Daoy (cell line): ENCODE data around the gene ATP11A. TPM values are rescaled to one million over a fixed set of nuclear protein-coding genes. Genes with fewer than 3 reads are reported as not detected.
"Not testable (repeated sequence)": the region's sequence is repeated elsewhere in the genome, so short reads cannot be mapped to it uniquely, and the experiment has no call there.

Source experiments
- DNase-seq: peaks from one replicate; pipeline ENCODE4 v3.0.0-alpha.2; 2015; ENCODE audit warnings: low read depth
- total RNA-seq: library from RNA; depleted of rRNA; stranded (reverse); fragments of >200 nt; shearing (Covaris generic); gene quantifications from 2 replicates; pipeline ENCODE4 v1.2.3, GENCODE V29; 2014

The ATP11A gene
- total RNA-seq, 1 experiment from 2014 or later: 2.0 TPM

GRCh38 chr13:112857914-112858490, 168.2 kb downstream of the ATP11A start:
- no peak for DNase-seq

GRCh38 chr13:112859128-112859816, 169.4 kb downstream of the ATP11A start:
- DNase-seq: no peak

DNA sequence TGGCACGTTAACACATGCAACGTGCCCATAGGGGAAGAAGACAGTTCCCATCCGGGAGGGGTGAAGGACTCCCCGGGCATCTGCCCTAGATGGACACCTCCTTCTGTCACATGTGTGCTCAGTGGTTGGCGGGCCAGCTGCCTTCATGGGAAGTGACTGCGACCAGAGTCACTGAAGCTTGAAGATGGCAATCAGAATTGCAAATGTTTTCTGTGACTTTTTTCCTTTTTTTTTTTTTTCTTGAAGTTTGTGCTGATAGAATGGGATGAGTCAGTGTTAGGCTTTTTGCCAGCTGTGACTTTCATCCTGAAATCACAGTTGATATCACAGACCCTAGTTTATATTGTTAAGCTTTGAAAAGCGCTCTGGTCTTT, 170.0 kb downstream of the ATP11A start:
- peak; percentile 35 for DNase-seq

DNA sequence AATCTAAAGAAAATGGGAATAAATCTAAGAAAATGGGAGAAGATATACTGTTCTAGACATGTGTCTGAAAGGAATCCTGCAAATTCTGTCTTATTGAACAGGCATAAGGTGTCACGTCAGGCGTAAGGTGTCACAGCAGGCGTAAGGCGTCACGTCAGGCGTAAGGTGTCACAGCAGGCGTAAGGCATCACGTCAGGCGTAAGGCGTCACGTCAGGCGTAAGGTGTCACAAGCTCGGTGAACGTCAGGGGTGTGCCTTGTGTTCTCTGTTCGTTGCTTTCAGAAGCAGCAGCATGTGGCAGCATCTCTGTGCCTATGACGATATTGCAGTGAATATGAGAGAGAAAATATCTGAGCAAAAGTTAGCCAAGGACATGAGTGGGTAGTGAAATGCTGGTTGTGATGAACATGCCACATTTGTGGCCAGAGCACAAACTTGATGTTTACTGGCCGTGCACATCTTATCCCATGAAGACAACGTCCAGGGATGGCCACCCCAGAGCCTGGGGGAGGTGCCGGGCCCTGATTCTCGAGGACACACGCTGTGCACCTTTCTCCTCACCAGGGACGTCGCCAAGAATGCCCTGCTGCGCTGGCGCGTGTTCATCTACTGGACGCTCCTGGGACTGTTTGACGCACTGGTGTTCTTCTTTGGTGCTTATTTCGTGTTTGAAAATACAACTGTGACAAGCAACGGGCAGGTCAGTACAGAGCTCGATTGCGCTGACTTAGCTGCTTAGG, 172.2 kb downstream of the ATP11A start:
- no peak for DNase-seq

DNA sequence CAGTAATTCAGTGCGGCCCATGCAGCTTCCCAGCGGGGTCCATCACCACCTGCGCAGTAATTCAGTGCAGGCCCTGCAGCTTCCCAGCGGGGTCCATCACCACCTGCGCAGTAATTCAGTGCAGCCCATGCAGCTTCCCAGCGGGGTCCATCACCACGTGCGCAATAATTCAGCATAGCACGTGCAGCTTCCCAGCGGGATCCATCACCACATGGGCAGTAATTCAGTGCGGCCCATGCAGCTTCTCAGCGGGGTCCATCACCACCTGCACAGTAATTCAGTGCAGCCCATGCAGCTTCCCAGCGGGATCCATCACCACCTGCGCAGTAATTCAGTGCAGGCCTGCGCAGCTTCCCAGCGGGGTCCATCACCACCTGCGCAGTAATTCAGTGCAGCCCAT, 173.5 kb downstream of the ATP11A start:
- DNase-seq: not testable (repeated sequence)

DNA sequence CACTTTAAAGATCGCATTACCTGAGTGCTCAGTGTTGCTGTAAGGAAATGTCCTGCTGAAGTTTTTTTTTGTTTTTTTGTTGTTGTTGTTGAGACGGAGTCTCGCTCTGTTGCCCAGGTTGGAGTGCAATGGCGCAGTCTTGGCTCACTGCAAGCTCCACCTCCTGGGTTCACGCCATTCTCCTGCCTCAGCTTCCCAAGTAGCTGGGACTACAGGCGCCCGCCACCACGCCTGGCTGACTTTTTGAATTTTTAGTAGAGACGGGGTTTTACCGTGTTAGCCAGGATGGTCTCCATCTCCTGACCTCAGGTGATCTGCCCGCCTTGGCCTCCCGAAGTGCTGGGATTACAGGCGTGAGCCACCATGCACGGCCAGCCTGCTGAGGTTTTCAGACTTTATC, 175.6 kb downstream of the ATP11A start:
- not testable (repeated sequence) for DNase-seq

GRCh38 chr13:112867301-112867711, 177.5 kb downstream of the ATP11A start:
- DNase-seq: no peak

GRCh38 chr13:112868308-112868707, 178.5 kb downstream of the ATP11A start:
- no peak for DNase-seq

- no peak for DNase-seq
These were observed 179.6 kb downstream of the ATP11A start for GRCh38 chr13:112869202-112870050.

GRCh38 chr13:112870051-112870331, 180.2 kb downstream of the ATP11A start:
- no peak for DNase-seq

DNA sequence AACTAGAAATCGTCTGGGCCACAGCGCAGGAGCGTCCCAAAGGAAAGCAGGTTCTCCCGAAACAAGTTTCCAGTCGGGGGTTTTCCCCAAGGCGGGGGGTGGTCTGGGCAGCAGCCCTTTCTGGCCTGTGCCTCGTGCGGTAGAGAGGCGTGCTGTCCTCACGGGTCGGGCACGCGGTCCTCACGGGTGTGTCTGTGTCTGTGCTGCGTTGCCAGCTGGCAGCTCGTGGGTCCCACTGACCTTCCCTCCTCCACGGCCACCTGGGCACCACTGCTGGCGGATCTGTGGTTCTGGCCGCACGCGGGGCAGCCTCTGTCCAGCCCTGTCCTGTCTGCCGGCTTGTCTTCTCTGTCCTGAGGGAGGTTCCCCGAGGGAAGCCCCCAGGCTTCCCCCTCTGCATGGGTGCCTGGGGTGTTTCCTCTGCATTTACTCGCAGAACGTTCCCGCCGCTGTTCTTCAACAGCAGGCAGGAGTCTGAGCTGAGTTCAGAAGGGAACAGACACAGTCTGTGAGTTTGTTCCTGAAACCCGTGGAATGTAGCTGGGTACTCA, 181.0 kb downstream of the ATP11A start:
- DNase-seq: no peak

GRCh38 chr13:112871742-112872141, 181.9 kb downstream of the ATP11A start:
- DNase-seq: no peak

- not testable (repeated sequence) for DNase-seq
These were observed 183.1 kb downstream of the ATP11A start for GRCh38 chr13:112872657-112873631.

DNA sequence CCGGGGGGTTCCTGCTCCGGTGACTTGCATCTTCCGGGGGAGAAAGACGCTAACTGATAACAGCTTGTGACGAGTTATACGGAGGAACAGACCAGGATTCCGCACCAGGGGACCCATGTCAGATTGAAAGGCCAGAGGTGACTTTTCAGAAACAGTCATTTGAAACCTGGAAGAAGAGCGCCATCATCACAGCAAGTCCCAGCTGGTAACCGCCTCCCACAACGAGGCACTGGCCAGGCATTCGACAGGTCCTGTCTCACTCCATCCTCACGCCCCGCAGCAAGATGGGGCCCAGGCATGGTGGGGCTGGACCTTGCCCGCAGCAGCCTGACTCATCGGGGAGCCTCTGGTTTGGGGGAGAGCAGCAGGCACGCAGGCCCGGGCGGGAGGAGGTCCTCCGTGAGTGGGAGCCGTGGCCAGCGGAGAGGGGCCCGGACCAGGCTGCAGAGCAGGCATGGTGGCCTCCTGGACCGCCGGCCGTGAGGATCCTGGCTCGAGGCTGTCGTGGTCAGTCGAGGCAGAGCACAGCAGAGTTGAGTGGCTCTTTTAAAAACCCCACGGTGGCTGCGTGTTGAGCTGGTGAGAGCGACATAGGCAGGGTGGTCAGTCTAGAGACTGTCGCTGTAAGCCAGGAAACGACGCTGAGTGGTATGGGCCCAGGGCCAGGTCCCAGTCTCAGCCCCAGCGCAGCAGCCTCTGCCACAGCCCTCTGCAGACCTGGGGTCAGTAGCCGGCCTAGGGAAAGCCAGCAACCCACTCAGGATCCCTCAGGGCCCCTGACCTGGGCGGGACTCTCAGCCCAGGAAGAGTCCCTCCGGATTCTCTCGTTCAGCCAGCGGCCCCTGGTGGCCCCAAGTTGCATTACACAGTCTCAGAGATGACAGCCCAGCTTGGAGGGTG, 184.3 kb downstream of the ATP11A start:
- peak; percentile 59 for DNase-seq

- DNase-seq: no peak
These were observed 185.0 kb downstream of the ATP11A start for GRCh38 chr13:112874751-112875300.

DNA sequence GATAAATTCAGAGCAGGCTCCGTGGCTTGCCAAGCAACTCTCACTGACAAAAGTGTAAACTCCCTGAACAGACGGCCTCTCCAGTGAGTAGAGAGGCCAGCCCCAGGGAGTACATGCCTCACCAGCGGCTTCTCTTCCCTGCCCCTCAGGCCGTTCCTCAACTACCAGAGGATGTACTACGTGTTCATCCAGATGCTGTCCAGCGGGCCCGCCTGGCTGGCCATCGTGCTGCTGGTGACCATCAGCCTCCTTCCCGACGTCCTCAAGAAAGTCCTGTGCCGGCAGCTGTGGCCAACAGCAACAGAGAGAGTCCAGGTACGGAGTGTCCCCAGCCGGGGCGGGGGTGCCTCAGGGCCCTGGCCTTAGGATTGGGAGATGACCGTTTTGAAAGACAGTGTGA, 185.8 kb downstream of the ATP11A start:
- DNase-seq: no peak

DNA sequence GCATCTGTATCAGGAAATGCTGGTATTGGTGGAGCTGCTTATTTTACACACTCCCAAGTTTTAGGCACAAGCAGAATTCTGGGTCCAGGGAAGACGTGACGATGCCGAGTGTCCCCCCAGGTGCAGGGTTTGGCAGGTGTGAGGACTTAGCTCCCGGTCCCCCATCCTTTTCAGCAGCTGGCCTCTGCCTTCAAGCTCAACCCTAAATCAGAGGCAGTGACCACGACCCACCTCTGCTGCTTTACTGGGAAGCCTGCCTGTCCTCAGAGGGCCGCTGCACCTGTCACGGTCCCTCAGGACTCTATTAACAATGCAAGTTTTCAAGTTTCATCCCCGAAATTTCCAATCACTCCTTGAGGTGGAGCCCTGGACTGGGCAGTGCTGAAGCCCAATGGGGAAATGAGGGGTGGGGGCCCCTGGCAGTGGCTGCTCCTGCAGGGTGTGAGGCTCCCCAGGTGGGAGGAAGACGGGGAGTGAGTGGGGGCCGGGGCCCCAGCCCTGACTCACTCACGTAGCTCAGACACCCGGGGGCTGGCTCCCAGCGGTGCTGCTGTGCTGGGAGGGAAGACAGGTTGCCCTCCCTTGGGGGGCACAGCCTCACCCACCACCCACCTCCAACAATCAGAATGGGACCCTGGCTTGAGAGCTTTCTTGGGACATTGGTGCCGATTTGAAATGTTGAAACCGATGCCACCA, 186.6 kb downstream of the ATP11A start:
- no peak for DNase-seq

GRCh38 chr13:112877066-112877465, 187.2 kb downstream of the ATP11A start:
- no peak for DNase-seq

- DNase-seq: no peak
These were observed 187.7 kb downstream of the ATP11A start for GRCh38 chr13:112877539-112877938.
